Measurements from ENCODE around the gene TMEM259.

Gene TMEM259

GRCh38 chr19:988081-988480 lies 32.8 kb downstream of the TMEM259 start:
- H3K27me3 ChIP-seq (ENCODE audit: insufficient read depth, low read depth): no peaks in the 10 kb centered on the region
- no peak overlapping the region for H3K4me2 ChIP-seq
- H3K4me1 ChIP-seq (ENCODE audit: low read depth, poor library complexity, severe bottlenecking): peaks cover 14% of the 10 kb centered on the region
- no peak overlapping the region for H3K4me3 ChIP-seq (IDR thresholded peaks at IDR 0.05; ENCODE audit: insufficient read depth, low read depth, low read length)
- H3K36me3 ChIP-seq (ENCODE audit: insufficient read depth): no peaks in the 10 kb centered on the region
- no peak overlapping the region for H3K27ac ChIP-seq
- no peaks in the 10 kb centered on the region for H4K20me1 ChIP-seq (ENCODE audit: insufficient read depth)
- H3K9ac ChIP-seq: no peak overlapping the region
- TF ChIP-seq CTCF (conservative IDR thresholded peaks at IDR 0.05; ENCODE audit: low read depth, low read length): no peak
- peaks cover 15% of the 10 kb centered on the region; the same call in 1 of the 2 replicates for H3K79me2 ChIP-seq (ENCODE audit: insufficient read depth, low read depth)
- no peak overlapping the region for H2AFZ ChIP-seq (ENCODE audit: low read depth)

- Histone ChIP-seq H3K4me2 (no peak overlapping the region), H2AFZ (ENCODE audit: low read depth) (no peak overlapping the region), H3K36me3 (ENCODE audit: insufficient read depth) (no peaks in the 10 kb centered on the region), H3K79me2 (ENCODE audit: insufficient read depth, low read depth) (peaks cover 15% of the 10 kb centered on the region; the same call in 1 of the 2 replicates), H3K4me3 (IDR thresholded peaks at IDR 0.05; ENCODE audit: insufficient read depth, low read depth, low read length) (no peak overlapping the region), H3K27ac (no peak overlapping the region), H3K4me1 (ENCODE audit: low read depth, poor library complexity, severe bottlenecking) (peaks cover 22% of the 10 kb centered on the region), H4K20me1 (ENCODE audit: insufficient read depth) (no peaks in the 10 kb centered on the region), H3K9ac (no peak overlapping the region), H3K27me3 (ENCODE audit: insufficient read depth, low read depth) (no peaks in the 10 kb centered on the region)
- TF ChIP-seq CTCF (conservative IDR thresholded peaks at IDR 0.05; ENCODE audit: low read depth, low read length): no peak
Measured at GRCh38 chr19:986083-986482, 34.8 kb downstream of the TMEM259 start.

- Histone ChIP-seq H2AFZ (ENCODE audit: low read depth) (peak within 1 kb of the TSS; percentile 92), H3K36me3 (ENCODE audit: insufficient read depth) (no peaks in the 10 kb centered on the region), H3K4me1 (ENCODE audit: low read depth, poor library complexity, severe bottlenecking) (peaks cover 22% of the 10 kb centered on the region), H3K4me2 (peak within 1 kb of the TSS; percentile 95), H3K4me3 (IDR thresholded peaks at IDR 0.05; ENCODE audit: insufficient read depth, low read depth, low read length) (no peak within 1 kb of the TSS), H4K20me1 (ENCODE audit: insufficient read depth) (no peaks in the 10 kb centered on the region), H3K9ac (peak within 1 kb of the TSS; percentile 89), H3K27ac (peak within 1 kb of the TSS; percentile 67), H3K27me3 (ENCODE audit: insufficient read depth, low read depth) (no peaks in the 10 kb centered on the region), H3K79me2 (ENCODE audit: insufficient read depth, low read depth) (peaks cover 15% of the 10 kb centered on the region; the same call in 1 of the 2 replicates)
- no peak for TF ChIP-seq CTCF (conservative IDR thresholded peaks at IDR 0.05; ENCODE audit: low read depth, low read length)
Measured at GRCh38 chr19:984165-984967, 36.6 kb downstream of the TMEM259 start, which contains the start of gene WDR18. WDR18 (plus strand) TSS chr19:984345; CDS start chr19:984354, 9 bp downstream.

- peak overlapping the region; percentile 73 for H3K4me2 ChIP-seq
- H3K36me3 ChIP-seq (ENCODE audit: insufficient read depth): no peaks in the 10 kb centered on the region
- peaks cover 15% of the 10 kb centered on the region; the same call in 1 of the 2 replicates for H3K79me2 ChIP-seq (ENCODE audit: insufficient read depth, low read depth)
- TF ChIP-seq CTCF (conservative IDR thresholded peaks at IDR 0.05; ENCODE audit: low read depth, low read length): peak; percentile 73
- H3K27me3 ChIP-seq (ENCODE audit: insufficient read depth, low read depth): no peaks in the 10 kb centered on the region
- H2AFZ ChIP-seq (ENCODE audit: low read depth): peak overlapping the region; percentile 64
- H3K9ac ChIP-seq: no peak overlapping the region
- H3K27ac ChIP-seq: no peak overlapping the region
- H4K20me1 ChIP-seq (ENCODE audit: insufficient read depth): no peaks in the 10 kb centered on the region
- no peak overlapping the region for H3K4me3 ChIP-seq (IDR thresholded peaks at IDR 0.05; ENCODE audit: insufficient read depth, low read depth, low read length)
- H3K4me1 ChIP-seq (ENCODE audit: low read depth, poor library complexity, severe bottlenecking): peaks cover 22% of the 10 kb centered on the region
Measured at GRCh38 chr19:982567-983170, 38.3 kb downstream of the TMEM259 start.

All from KMS-11 (cell line).